Measurements from ENCODE around the gene FOXQ1.

FOXQ1 gene

GRCh38 chr6:1311400-1312202, at the start of gene FOXQ1:
FOXQ1 (plus strand) TSS chr6:1312098; CDS start chr6:1312705, 607 bp downstream.
- peak; percentile 51 for DNase-seq

DNA sequence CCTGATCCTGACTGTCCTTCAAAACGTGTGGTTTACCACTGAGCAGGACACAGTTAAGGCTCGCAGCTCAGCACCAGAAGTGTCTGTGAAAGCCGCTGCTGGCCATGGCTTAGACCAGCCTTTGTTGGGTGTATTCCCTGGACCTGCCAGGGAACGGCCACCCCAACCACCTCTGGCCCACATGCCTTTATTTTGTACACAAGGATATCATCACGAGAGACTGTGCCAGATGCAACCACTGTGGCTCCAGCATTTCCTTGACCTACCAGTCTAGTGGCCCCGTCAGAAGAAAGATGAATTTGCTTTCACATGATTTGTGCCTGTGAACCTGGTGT, 49.2 kb upstream of the FOXQ1 start:
- no peak for DNase-seq

- DNase-seq = no peak
These were observed 48.7 kb upstream of the FOXQ1 start for GRCh38 chr6:1263039-1263849.

DNA sequence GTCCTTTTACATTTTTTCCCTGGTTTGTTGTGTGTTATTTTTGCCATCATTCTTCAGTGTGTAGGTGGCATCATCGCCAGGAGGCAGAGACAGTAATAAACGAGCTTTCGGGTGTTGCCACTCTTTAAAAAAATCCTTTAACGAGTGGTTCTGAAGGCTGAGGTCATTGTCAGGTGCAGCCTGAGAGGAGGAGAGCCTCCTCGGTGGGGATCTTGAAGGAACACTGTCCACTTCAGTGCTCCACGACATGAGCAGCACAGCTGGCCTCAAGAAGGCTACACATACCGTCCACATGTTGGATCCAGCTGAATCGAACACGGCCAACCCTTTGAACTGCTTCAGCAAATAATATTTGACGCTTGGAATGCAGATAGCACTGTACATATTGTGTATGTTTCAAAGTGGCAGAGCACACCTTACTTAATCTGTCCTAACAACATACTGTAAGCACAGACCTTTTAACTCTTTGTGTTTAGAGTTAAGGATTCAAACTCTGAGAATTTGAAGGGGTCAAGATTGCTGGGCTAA, 48.0 kb upstream of the FOXQ1 start:
- DNase-seq = no peak

GRCh38 chr6:1264619-1265445, 47.1 kb upstream of the FOXQ1 start:
- DNase-seq = no peak

GRCh38 chr6:1266686-1267056, 45.2 kb upstream of the FOXQ1 start:
- no peak for DNase-seq

GRCh38 chr6:1267057-1267732, 44.7 kb upstream of the FOXQ1 start:
- no peak for DNase-seq

- DNase-seq = no peak
These were observed 43.8 kb upstream of the FOXQ1 start for GRCh38 chr6:1267790-1268762.

- DNase-seq = no peak
These were observed 40.7 kb upstream of the FOXQ1 start for GRCh38 chr6:1271071-1271763.

- no peak for DNase-seq
These were observed 33.7 kb upstream of the FOXQ1 start for GRCh38 chr6:1278061-1278720.

- no peak for DNase-seq
These were observed 32.8 kb upstream of the FOXQ1 start for GRCh38 chr6:1279065-1279464.

DNA sequence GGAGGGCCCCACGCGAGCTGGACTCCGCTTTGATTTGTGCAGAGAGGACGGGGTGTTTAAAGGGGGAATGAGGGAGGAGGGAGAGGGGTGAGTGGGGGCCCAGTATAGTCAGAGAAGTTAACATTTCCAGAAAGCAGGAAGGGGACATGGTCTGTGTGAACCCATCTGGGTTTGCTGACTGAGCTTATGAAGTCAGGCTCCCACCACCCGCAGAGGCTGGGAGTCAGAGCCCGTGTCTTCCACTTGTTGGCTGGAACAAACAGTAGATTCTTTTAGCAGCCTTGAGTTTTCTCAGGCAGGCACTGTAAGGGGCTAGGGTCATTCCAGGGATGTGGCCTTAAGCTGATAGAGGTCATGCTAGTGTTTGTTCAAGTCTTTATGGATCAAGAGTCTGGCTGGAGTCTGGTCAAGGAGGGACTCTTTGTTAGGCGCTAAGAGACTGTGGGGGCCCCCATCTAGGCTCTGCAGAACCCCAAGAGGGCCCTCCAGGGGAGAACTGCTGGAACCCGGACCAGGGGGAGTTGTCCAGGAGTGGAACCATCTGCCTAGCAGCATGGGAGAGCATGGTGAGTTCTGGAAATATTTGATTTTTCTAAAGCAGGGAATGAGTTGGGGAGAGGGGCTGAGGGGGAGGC, 31.1 kb upstream of the FOXQ1 start:
- no peak for DNase-seq

GRCh38 chr6:1281746-1282145, 30.2 kb upstream of the FOXQ1 start:
- no peak for DNase-seq

- DNase-seq = no peak
These were observed 28.4 kb upstream of the FOXQ1 start for GRCh38 chr6:1283501-1283900.

- DNase-seq = no peak
These were observed 26.3 kb upstream of the FOXQ1 start for GRCh38 chr6:1285556-1285955.

GRCh38 chr6:1285956-1286355, 25.9 kb upstream of the FOXQ1 start:
- DNase-seq = no peak

GRCh38 chr6:1287103-1287591, 24.8 kb upstream of the FOXQ1 start:
- peak; percentile 39 for DNase-seq

GRCh38 chr6:1290086-1290485, 21.8 kb upstream of the FOXQ1 start:
- no peak for DNase-seq

- no peak for DNase-seq
These were observed 21.1 kb upstream of the FOXQ1 start for GRCh38 chr6:1290805-1291204.

Data from NCI-H2029 (cell line).